Measurements from ENCODE around the gene FAS. TPM values are rescaled to one million over a fixed set of nuclear protein-coding genes. Genes with fewer than 3 reads are reported as not detected.

The FAS gene
- total and polyA plus RNA-seq, 9 of the 15 experiments (the other 6 are each of a cell fraction or from before 2014, with no cell fraction given): 0.08 to 0.62 (median 0.37) TPM

DNA sequence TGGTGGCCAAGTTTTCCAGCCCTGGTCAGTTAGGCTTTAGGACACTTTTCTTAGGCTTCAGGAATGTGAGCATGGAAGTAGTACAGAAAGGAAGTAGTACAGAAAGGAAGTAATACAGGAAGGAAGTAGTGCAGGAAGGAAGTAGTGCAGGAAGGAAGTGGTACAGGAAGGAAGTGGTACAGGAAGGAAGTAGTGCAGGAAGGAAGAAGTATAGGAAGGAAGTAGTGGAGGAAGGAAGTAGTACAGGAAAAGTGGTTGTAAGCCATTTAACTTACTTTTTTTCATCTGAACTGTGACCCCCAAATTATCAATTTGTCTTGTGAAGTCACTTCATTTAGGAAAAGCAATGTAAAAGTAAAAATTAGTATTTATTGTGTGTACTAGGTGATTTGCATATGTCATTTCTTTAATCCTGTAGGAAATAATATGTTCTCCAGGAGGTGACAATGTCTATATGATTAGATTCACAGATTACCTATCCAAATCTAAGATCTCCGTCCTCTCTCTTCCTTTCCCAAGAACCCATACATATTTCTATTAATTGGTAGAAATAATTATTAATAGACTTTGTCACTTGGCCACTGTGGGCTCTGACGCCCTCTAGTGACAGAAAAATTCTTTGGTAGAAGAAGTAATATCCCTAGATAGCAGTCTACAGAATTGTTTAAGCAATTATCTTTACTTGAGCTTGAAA, 3.9 kb upstream of the FAS start (continued):
- TF ChIP-seq RAD21 (CRISPR knock-in tag; conservative IDR thresholded peaks at IDR 0.05 in 1 of 2, IDR thresholded peaks at IDR 0.05 in 1 of 2) (peak; percentile 71 to 72), XRCC5 (IDR thresholded peaks at IDR 0.05; ENCODE audit: low read depth, low read length) (no peak), CBFA2T3 (IDR thresholded peaks at IDR 0.05) (no peak), GTF2A2 (tag; IDR thresholded peaks at IDR 0.05) (no peak), NUFIP1 (IDR thresholded peaks at IDR 0.05; ENCODE audit: partially characterized antibody) (no peak)
- TF ChIP-seq, protein P1, sequence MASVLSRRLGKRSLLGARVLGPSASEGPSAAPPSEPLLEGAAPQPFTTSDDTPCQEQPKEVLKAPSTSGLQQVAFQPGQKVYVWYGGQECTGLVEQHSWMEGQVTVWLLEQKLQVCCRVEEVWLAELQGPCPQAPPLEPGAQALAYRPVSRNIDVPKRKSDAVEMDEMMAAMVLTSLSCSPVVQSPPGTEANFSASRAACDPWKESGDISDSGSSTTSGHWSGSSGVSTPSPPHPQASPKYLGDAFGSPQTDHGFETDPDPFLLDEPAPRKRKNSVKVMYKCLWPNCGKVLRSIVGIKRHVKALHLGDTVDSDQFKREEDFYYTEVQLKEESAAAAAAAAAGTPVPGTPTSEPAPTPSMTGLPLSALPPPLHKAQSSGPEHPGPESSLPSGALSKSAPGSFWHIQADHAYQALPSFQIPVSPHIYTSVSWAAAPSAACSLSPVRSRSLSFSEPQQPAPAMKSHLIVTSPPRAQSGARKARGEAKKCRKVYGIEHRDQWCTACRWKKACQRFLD (CRISPR knock-in tag; IDR thresholded peaks at IDR 0.05): no peak
- TF ChIP-seq, protein P2, sequence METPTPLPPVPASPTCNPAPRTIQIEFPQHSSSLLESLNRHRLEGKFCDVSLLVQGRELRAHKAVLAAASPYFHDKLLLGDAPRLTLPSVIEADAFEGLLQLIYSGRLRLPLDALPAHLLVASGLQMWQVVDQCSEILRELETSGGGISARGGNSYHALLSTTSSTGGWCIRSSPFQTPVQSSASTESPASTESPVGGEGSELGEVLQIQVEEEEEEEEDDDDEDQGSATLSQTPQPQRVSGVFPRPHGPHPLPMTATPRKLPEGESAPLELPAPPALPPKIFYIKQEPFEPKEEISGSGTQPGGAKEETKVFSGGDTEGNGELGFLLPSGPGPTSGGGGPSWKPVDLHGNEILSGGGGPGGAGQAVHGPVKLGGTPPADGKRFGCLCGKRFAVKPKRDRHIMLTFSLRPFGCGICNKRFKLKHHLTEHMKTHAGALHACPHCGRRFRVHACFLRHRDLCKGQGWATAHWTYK (CRISPR knock-in tag; IDR thresholded peaks at IDR 0.05): no peak
- TF ChIP-seq, protein P3, sequence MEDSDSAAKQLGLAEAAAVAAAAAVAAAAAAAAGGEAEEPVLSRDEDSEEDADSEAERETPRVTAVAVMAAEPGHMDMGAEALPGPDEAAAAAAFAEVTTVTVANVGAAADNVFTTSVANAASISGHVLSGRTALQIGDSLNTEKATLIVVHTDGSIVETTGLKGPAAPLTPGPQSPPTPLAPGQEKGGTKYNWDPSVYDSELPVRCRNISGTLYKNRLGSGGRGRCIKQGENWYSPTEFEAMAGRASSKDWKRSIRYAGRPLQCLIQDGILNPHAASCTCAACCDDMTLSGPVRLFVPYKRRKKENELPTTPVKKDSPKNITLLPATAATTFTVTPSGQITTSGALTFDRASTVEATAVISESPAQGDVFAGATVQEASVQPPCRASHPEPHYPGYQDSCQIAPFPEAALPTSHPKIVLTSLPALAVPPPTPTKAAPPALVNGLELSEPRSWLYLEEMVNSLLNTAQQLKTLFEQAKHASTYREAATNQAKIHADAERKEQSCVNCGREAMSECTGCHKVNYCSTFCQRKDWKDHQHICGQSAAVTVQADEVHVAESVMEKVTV (CRISPR knock-in tag; IDR thresholded peaks at IDR 0.05): peak; percentile 47
- TF ChIP-seq, protein P4, sequence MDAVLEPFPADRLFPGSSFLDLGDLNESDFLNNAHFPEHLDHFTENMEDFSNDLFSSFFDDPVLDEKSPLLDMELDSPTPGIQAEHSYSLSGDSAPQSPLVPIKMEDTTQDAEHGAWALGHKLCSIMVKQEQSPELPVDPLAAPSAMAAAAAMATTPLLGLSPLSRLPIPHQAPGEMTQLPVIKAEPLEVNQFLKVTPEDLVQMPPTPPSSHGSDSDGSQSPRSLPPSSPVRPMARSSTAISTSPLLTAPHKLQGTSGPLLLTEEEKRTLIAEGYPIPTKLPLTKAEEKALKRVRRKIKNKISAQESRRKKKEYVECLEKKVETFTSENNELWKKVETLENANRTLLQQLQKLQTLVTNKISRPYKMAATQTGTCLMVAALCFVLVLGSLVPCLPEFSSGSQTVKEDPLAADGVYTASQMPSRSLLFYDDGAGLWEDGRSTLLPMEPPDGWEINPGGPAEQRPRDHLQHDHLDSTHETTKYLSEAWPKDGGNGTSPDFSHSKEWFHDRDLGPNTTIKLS (IDR thresholded peaks at IDR 0.05; ENCODE audit: borderline replicate concordance, low read depth): no peak
- TF ChIP-seq, protein P5, sequence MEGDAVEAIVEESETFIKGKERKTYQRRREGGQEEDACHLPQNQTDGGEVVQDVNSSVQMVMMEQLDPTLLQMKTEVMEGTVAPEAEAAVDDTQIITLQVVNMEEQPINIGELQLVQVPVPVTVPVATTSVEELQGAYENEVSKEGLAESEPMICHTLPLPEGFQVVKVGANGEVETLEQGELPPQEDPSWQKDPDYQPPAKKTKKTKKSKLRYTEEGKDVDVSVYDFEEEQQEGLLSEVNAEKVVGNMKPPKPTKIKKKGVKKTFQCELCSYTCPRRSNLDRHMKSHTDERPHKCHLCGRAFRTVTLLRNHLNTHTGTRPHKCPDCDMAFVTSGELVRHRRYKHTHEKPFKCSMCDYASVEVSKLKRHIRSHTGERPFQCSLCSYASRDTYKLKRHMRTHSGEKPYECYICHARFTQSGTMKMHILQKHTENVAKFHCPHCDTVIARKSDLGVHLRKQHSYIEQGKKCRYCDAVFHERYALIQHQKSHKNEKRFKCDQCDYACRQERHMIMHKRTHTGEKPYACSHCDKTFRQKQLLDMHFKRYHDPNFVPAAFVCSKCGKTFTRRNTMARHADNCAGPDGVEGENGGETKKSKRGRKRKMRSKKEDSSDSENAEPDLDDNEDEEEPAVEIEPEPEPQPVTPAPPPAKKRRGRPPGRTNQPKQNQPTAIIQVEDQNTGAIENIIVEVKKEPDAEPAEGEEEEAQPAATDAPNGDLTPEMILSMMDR (IDR thresholded peaks at IDR 0.05 in 2 of 3, conservative IDR thresholded peaks at IDR 0.05 in 1 of 3; ENCODE audit: insufficient read depth in 2 of 3, low read depth in 1 of 3, low read length in 3 of 3): peak in 2 of 3 experiments; percentile 33 to 56; a peak in 3 of 6 replicates

Data from K562 (cell line).